OCI-LY3 (cell line): ENCODE results near the gene CENPM.

Experiments used
- H2AFZ ChIP-seq: fragments of 200-600, 300-600 bp; shearing (Covaris generic); 2 replicates; pipeline ENCODE4 v1.6.0; 2014; ENCODE audit warnings: antibody characterized with exemption, low read depth, low read length
- H3K27ac ChIP-seq: fragments of 200-600, 300-600 bp; sonication (generic); 2 replicates; pipeline ENCODE4 v1.5.1; 2014; ENCODE audit warnings: mild to moderate bottlenecking, low read length, moderate library complexity, mixed read lengths
- H3K27me3 ChIP-seq: fragments of 200-600, 300-600 bp; sonication (generic); 2 replicates; pipeline ENCODE4 v1.6.1; 2014; ENCODE audit warnings: low read depth, low read length, mixed read lengths
- H3K36me3 ChIP-seq: fragments of 200-600, 300-600 bp; sonication (generic); replicated peaks from 2 replicates; pipeline ENCODE3; 2014; ENCODE audit warnings: low read depth, low read length, mixed read lengths
- H3K4me1 ChIP-seq: fragments of 300-600, 200-600 bp; sonication (generic); 2 replicates; pipeline ENCODE4 v1.6.1; 2014; ENCODE audit warnings: low read length, mixed read lengths
- H3K4me2 ChIP-seq: fragments of 200-600, 300-600 bp; sonication (generic); 2 replicates; pipeline ENCODE4 v1.6.1; 2014; ENCODE audit warnings: low read length, mixed read lengths
- H3K4me3 ChIP-seq: fragments of 300-600, 200-600 bp; sonication (generic); 2 replicates; pipeline ENCODE4 v1.5.1; 2014; ENCODE audit warnings: antibody characterized with exemption, mild to moderate bottlenecking, low read length, moderate library complexity
- H3K79me2 ChIP-seq: fragments of 300-600, 200-600 bp; shearing (Covaris generic); 2 replicates; pipeline ENCODE4 v1.6.1; 2014; ENCODE audit warnings: mild to moderate bottlenecking, low read length, mixed read lengths
- H3K9ac ChIP-seq: fragments of 300-600, 200-600 bp; shearing (Covaris generic); 2 replicates; pipeline ENCODE4 v1.6.0; 2014; ENCODE audit warnings: mild to moderate bottlenecking, low read length, moderate library complexity
- H3K9me3 ChIP-seq: fragments of 200-600, 300-600 bp; shearing (Covaris generic); 2 replicates; pipeline ENCODE4 v1.6.1; 2014; ENCODE audit warnings: low read length, mixed read lengths; ENCODE audit not compliant: insufficient read depth
- H4K20me1 ChIP-seq: fragments of 200-600, 300-600 bp; sonication (generic); 2 replicates; pipeline ENCODE4 v1.6.1; 2016; ENCODE audit warnings: low read length, mixed read lengths; ENCODE audit not compliant: insufficient read depth
- EZH2phosphoT487 ChIP-seq: fragments of 200-600 bp; shearing (Covaris generic); IDR thresholded peaks from 2 replicates; pipeline ENCODE4 v1.6.1; 2018; ENCODE audit warnings: antibody characterized with exemption, mixed run types, low read depth
- TF ChIP-seq, protein P1 (sequence below): fragments of 200-600, 300-600 bp; sonication (generic); IDR thresholded peaks from 2 replicates; pipeline ENCODE4 v1.5.1; 2014; ENCODE audit warnings: antibody characterized with exemption, low read length, low read depth

Gene CENPM

DNA sequence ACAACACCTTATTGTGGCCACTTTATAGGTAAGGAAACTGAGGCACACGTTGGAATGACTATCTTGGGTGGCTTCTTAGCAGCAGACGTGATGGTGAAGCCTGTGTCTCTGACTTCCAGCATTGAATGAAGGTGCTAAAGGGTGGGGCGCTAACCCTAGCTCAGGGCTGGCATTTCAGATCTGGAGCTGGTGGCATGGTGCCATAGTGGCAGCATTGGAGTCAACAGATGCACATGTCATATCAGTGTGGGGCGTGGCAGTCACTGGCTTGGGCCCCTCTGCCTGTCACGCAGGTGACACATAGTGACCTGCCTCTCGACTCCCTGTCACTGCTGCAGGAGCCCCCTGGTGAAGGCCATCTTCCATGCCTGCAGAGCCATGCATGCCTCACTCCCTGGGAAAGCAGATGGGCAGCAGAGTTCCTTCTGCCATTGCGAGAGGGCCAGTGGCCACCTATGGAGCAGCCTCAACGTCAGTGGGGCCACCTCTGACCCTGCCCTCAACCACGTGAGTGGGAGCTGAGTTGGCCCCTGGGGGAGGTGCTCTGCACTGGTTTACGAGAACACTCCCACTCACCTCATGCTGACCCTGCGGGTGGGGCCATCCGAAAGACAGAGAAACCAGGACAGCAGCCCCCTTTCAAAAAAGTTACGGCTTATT lies 46.8 kb downstream of the CENPM start:
- Histone ChIP-seq H3K79me2 (no peaks in the 10 kb centered on the region), H3K9me3 (no peaks in the 10 kb centered on the region), H3K4me3 (no peak overlapping the region), H3K27ac (no peak overlapping the region), H3K4me1 (no peaks in the 10 kb centered on the region), H2AFZ (no peak overlapping the region), H3K4me2 (no peak overlapping the region), H3K9ac (no peak overlapping the region), H3K27me3 (no peaks in the 10 kb centered on the region), H3K36me3 (peaks cover 87% of the 10 kb centered on the region), H4K20me1 (peaks cover 26% of the 10 kb centered on the region)
- no peak for TF ChIP-seq EZH2phosphoT487
- TF ChIP-seq, protein P1, sequence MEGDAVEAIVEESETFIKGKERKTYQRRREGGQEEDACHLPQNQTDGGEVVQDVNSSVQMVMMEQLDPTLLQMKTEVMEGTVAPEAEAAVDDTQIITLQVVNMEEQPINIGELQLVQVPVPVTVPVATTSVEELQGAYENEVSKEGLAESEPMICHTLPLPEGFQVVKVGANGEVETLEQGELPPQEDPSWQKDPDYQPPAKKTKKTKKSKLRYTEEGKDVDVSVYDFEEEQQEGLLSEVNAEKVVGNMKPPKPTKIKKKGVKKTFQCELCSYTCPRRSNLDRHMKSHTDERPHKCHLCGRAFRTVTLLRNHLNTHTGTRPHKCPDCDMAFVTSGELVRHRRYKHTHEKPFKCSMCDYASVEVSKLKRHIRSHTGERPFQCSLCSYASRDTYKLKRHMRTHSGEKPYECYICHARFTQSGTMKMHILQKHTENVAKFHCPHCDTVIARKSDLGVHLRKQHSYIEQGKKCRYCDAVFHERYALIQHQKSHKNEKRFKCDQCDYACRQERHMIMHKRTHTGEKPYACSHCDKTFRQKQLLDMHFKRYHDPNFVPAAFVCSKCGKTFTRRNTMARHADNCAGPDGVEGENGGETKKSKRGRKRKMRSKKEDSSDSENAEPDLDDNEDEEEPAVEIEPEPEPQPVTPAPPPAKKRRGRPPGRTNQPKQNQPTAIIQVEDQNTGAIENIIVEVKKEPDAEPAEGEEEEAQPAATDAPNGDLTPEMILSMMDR: no peak

DNA sequence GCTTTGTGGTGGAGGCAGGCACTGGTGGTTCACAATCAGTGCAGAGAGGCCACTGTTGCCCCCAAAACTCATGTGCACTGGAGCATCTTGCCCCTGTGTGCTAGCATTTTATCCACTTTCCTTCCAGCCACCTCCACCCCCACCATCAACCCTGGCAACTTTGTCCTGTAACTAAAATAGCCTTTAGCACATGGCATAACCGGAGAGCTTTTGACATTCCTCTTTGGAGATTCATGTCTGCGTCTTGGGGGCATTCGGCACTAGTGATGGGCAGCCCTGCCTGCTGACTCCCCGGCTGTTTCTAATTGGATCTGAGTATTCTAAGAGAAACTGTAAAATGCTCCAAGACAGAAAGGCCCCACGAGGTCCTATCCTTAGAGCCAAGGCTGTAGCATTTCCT lies 47.8 kb downstream of the CENPM start:
- Histone ChIP-seq H3K27me3 (no peaks in the 10 kb centered on the region), H3K4me3 (no peak overlapping the region), H3K79me2 (no peaks in the 10 kb centered on the region), H2AFZ (no peak overlapping the region), H3K36me3 (peaks cover 85% of the 10 kb centered on the region), H4K20me1 (peaks cover 22% of the 10 kb centered on the region), H3K4me1 (no peaks in the 10 kb centered on the region), H3K4me2 (no peak overlapping the region), H3K27ac (no peak overlapping the region), H3K9me3 (no peaks in the 10 kb centered on the region), H3K9ac (no peak overlapping the region)
- TF ChIP-seq, protein P1: no peak
- no peak for TF ChIP-seq EZH2phosphoT487

- H3K79me2 ChIP-seq: no peaks in the 10 kb centered on the region
- H3K4me3 ChIP-seq: no peak overlapping the region
- H3K27me3 ChIP-seq: no peaks in the 10 kb centered on the region
- no peaks in the 10 kb centered on the region for H3K4me1 ChIP-seq
- H3K4me2 ChIP-seq: no peak overlapping the region
- no peak overlapping the region for H3K27ac ChIP-seq
- no peak overlapping the region for H2AFZ ChIP-seq
- H3K9me3 ChIP-seq: no peaks in the 10 kb centered on the region
- H3K9ac ChIP-seq: no peak overlapping the region
- peaks cover 85% of the 10 kb centered on the region for H3K36me3 ChIP-seq
- TF ChIP-seq, protein P1: no peak
- TF ChIP-seq EZH2phosphoT487: no peak
- H4K20me1 ChIP-seq: peaks cover 22% of the 10 kb centered on the region
Observed at GRCh38 chr22:41898645-41899044, 48.3 kb downstream of the CENPM start.

DNA sequence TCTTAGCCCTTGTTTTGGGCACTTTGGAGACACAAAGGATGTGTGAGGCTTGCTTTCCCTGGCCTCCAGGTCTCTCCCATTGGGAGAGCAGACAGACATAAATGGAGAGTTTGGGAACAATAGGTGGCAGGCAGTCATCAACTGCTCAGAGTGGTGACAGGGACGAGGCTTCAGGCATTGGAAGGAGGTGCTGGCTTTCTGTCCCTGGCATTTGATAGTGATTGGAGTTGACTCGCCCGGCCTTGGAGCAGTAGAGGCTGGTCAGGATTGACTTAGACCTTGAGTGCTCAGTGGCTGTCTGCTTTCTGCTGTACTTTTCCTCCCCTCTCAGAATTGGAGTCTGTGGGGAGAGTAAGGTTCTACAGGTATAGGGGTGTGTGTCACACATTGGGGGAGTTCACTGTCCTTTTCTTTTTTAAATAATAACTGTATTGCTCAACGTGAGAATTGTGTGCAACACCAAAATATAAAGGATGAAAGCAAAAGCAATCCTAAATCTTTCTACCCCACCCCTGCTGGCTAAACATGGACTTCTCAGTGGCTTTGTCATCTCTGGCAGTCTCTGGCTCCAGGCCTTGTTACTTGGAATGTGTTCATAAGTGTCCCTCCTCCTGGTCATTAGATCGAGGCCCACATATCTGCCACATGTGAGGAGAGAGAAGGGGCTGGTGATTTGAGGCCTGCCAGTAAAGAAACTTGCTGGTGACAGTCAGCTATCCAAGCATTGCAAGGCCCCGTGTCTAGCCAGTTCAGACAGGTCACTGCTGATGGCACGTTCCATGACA lies 53.2 kb downstream of the CENPM start:
- Histone ChIP-seq H3K4me1 (0 out of 2 replicates have a peak, but pooled peaks cover under 1% of the 10 kb centered on the region), H3K4me3 (no peak overlapping the region), H3K36me3 (peaks cover 81% of the 10 kb centered on the region), H3K27ac (no peak overlapping the region), H4K20me1 (peaks cover 12% of the 10 kb centered on the region; the same call in 1 of the 2 replicates), H3K79me2 (peaks cover 13% of the 10 kb centered on the region; the same call in 1 of the 2 replicates), H2AFZ (no peak overlapping the region), H3K27me3 (no peaks in the 10 kb centered on the region), H3K4me2 (no peak overlapping the region), H3K9me3 (no peaks in the 10 kb centered on the region), H3K9ac (no peak overlapping the region)
- TF ChIP-seq, protein P1: no peak
- TF ChIP-seq EZH2phosphoT487: no peak
